Colonic mucosa (tissue), 4 donors: Measurements from ENCODE around the gene MYO10. TPM values are rescaled to one million over a fixed set of nuclear protein-coding genes. Genes with fewer than 3 reads are reported as not detected.

Experiments used
- DNase-seq: peaks from one replicate; pipeline ENCODE4 v3.0.0-alpha.2; 2020
- H3K27ac ChIP-seq: fragments of 200-600 bp; one replicate; pipeline ENCODE4 v1.8.0; 2021
- H3K27me3 ChIP-seq: fragments of 200-600 bp; one replicate; pipeline ENCODE4 v1.8.0; 2021
- H3K36me3 ChIP-seq: fragments of 200-600 bp; one replicate; pipeline ENCODE4 v1.8.0; 2021
- H3K4me1 ChIP-seq: fragments of 200-600 bp; one replicate; pipeline ENCODE4 v1.8.0; 2021; ENCODE audit warnings: mild to moderate bottlenecking
- H3K4me3 ChIP-seq: fragments of 200-600 bp; one replicate; pipeline ENCODE4 v1.8.0; 2021
- H3K9ac ChIP-seq, 2 donors: one replicate each; pipeline ENCODE4 v1.7.0; 2013; ENCODE audit warnings: control low read depth in 2 of 2, low read depth in 2 of 2, low read length in 2 of 2
- H3K9me3 ChIP-seq: fragments of 200-600 bp; one replicate; pipeline ENCODE4 v1.8.0; 2021
- CTCF ChIP-seq: fragments of 200-600 bp; IDR thresholded peaks from one replicate; pipeline ENCODE4 v1.8.0; 2022; ENCODE audit warnings: antibody characterized with exemption, mild to moderate bottlenecking
- intact Hi-C: fragments of 100-400 bp; cut with DNase I; formaldehyde crosslinking; loops from one replicate; pipeline ENCODE4 v1.14.1; 2022
- total RNA-seq, 2 donors: library from RNA; stranded (reverse); fragmentation: NEBNext Ultra II Directional in 1 of 2; extraction: Animal tissue kit (Norgen Biotek cat#: 25700) in 1 of 2; gene quantifications; one replicate each; pipeline ENCODE4 v1.2.1, GENCODE V29; 2021
- donor health status: healthy.
- donor health status: DM: no; HTN: no; CAD: no.
- donor health status: DM: no; HTN: no; CAD: no.

The MYO10 gene
- total RNA-seq, 2 donors from 2014 or later, result 57.9 to 61.9 TPM

- Histone ChIP-seq H3K27me3 (no peaks in the 10 kb centered on the region), H3K4me1 (no peaks in the 10 kb centered on the region), H3K4me3 (no peak overlapping the region), H3K9ac (peak overlapping the region in 1 of 2 donors; percentile 58), H3K9me3 (no peaks in the 10 kb centered on the region), H3K36me3 (no peaks in the 10 kb centered on the region), H3K27ac (peak overlapping the region; percentile 38)
- TF ChIP-seq CTCF, result no peak
- intact Hi-C loops, result no loop called here
- DNase-seq, result peak; percentile 72
Measured at GRCh38 chr5:16737620-16738364, 198.3 kb downstream of the MYO10 start.

- no peak overlapping the region for H3K4me3 ChIP-seq
- H3K9me3 ChIP-seq, result no peaks in the 10 kb centered on the region
- peak overlapping the region; percentile 71 for H3K27ac ChIP-seq
- H3K4me1 ChIP-seq, result no peaks in the 10 kb centered on the region
- no peaks in the 10 kb centered on the region for H3K27me3 ChIP-seq
- no peaks in the 10 kb centered on the region for H3K36me3 ChIP-seq
- no peak for TF ChIP-seq CTCF
- no peak for DNase-seq
- intact Hi-C loops, result no loop called here
- peak overlapping the region in 1 of 2 donors; percentile 58 for H3K9ac ChIP-seq
Measured at GRCh38 chr5:16737209-16737608, 198.9 kb downstream of the MYO10 start.

GRCh38 chr5:16736158-16736995, 199.7 kb downstream of the MYO10 start:
- Histone ChIP-seq H3K9me3 (no peaks in the 10 kb centered on the region), H3K27ac (peak overlapping the region; percentile 71), H3K4me1 (no peaks in the 10 kb centered on the region), H3K27me3 (no peaks in the 10 kb centered on the region), H3K4me3 (no peak overlapping the region), H3K36me3 (no peaks in the 10 kb centered on the region), H3K9ac (peak overlapping the region in 1 of 2 donors; percentile 26)
- intact Hi-C loops, result no loop called here
- DNase-seq, result peak; percentile 82
- no peak for TF ChIP-seq CTCF

GRCh38 chr5:16735101-16736060, 200.7 kb downstream of the MYO10 start:
- no peaks in the 10 kb centered on the region for H3K4me1 ChIP-seq
- intact Hi-C loops, result no loop called here
- H3K27me3 ChIP-seq, result no peaks in the 10 kb centered on the region
- no peak overlapping the region for H3K4me3 ChIP-seq
- H3K27ac ChIP-seq, result peak overlapping the region; percentile 71
- no peaks in the 10 kb centered on the region for H3K36me3 ChIP-seq
- H3K9ac ChIP-seq, result peak overlapping the region in 1 of 2 donors; percentile 26
- H3K9me3 ChIP-seq, result no peaks in the 10 kb centered on the region
- TF ChIP-seq CTCF, result no peak
- DNase-seq, result peak; percentile 36
